GM18526 (cell line): Measurements from ENCODE around the gene SPSB3.

Experiments used
- POLR2A ChIP-seq: IDR thresholded peaks from 3 replicates; pipeline ENCODE4 v1.6.1; 2011; ENCODE audit not compliant: insufficient read length; ENCODE audit errors: extremely low read depth

The SPSB3 gene

GRCh38 chr16:1729445-1729844, 52.9 kb downstream of the SPSB3 start:
- TF ChIP-seq POLR2A = no peak

GRCh38 chr16:1729026-1729425, 53.3 kb downstream of the SPSB3 start:
- TF ChIP-seq POLR2A = no peak

- no peak for TF ChIP-seq POLR2A
Measured at GRCh38 chr16:1727651-1728624, 54.4 kb downstream of the SPSB3 start.
